LNCaP clone FGC (cell line): Measurements from ENCODE around the gene SLCO2A1.

ENCODE experiments used
- DNase-seq: peaks from one replicate; pipeline ENCODE4 v3.0.0-alpha.2; 2011; ENCODE audit warnings: low read depth
- H3K4me3 ChIP-seq: 2 replicates; pipeline ENCODE4 v1.5.1; 2011; ENCODE audit warnings: mild to moderate bottlenecking, low read depth, low read length, control low read depth
- TF ChIP-seq, protein P1 (sequence below): IDR thresholded peaks from 2 replicates; pipeline ENCODE4 v1.5.1; 2012; ENCODE audit warnings: mild to moderate bottlenecking; ENCODE audit not compliant: control insufficient read depth, insufficient read depth; ENCODE audit errors: extremely low read depth

SLCO2A1 gene

GRCh38 chr3:134034005-134034785 lies 4.5 kb upstream of the SLCO2A1 start:
- TF ChIP-seq, protein P1, sequence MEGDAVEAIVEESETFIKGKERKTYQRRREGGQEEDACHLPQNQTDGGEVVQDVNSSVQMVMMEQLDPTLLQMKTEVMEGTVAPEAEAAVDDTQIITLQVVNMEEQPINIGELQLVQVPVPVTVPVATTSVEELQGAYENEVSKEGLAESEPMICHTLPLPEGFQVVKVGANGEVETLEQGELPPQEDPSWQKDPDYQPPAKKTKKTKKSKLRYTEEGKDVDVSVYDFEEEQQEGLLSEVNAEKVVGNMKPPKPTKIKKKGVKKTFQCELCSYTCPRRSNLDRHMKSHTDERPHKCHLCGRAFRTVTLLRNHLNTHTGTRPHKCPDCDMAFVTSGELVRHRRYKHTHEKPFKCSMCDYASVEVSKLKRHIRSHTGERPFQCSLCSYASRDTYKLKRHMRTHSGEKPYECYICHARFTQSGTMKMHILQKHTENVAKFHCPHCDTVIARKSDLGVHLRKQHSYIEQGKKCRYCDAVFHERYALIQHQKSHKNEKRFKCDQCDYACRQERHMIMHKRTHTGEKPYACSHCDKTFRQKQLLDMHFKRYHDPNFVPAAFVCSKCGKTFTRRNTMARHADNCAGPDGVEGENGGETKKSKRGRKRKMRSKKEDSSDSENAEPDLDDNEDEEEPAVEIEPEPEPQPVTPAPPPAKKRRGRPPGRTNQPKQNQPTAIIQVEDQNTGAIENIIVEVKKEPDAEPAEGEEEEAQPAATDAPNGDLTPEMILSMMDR = no peak
- no peak overlapping the region for H3K4me3 ChIP-seq
- DNase-seq = no peak

- no peak for DNase-seq
- TF ChIP-seq, protein P1 = no peak
- H3K4me3 ChIP-seq = no peak overlapping the region
These were observed 3.7 kb upstream of the SLCO2A1 start for GRCh38 chr3:134033315-134033996.

GRCh38 chr3:134031348-134031915 lies 1.7 kb upstream of the SLCO2A1 start:
- TF ChIP-seq, protein P1 = no peak
- H3K4me3 ChIP-seq = no peak overlapping the region

DNA sequence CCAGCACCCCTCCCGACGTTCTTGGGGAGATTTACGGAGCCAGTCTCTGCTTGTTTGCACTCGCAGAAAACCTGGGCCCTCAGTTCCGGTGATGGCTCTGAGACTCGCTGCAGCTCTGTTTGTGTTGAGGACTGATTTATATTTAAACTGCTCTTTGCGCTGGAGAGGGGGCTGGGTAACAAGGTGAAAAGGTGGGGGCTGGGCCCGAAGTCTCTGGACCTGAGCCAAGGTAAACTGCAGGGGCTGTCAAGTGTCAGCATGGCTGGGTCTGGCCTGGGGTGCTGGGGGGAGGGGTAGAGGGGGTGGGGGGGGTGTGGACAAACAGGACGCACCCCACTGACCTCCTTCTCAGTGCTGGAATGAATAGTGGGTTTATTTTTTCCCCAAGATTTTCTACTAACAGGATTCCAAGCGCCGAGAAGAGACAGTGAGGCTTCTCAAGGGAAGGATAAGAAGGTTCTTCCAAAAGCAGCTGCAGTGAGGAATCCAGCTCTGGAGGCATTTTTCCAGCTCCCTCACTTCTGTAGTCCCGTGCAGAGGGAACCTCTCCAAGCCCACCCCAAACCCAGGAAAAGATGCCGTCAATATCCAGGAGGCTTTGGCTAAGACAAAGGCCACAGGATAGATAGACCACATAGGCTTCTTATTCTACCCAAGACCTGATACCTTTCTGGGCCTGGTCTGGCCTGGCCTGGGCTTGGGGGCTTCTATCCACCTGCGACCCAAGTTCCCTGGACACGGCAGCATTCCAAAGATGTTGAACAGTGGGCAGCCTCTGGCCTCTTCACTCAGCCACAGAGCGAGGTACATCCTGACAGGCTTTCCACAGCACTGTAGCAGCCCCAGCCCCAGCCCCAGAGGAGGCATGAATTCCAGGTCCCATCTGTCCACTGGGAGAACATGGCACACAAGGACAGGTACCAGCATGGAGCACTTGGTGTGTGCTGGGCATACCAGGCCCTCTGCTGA lies 938 bp upstream of the SLCO2A1 start:
- DNase-seq = no peak
- TF ChIP-seq, protein P1 = no peak
- peak overlapping the region; percentile 56 for H3K4me3 ChIP-seq

More at GRCh38 chr3:134031348-134031915, 1.7 kb upstream of the SLCO2A1 start:
- DNase-seq = no peak

GRCh38 chr3:134029256-134029733 lies 430 bp downstream of the SLCO2A1 start:
- peak overlapping the region; percentile 56 for H3K4me3 ChIP-seq
- TF ChIP-seq, protein P1 = no peak
- no peak for DNase-seq
